SK-N-SH (cell line): Measurements from ENCODE around the gene DDIT4. TPM values are rescaled to one million over a fixed set of nuclear protein-coding genes. Genes with fewer than 3 reads are reported as not detected.

Experiments used
- CTCF ChIA-PET: fragments of 300-600, 350-600 bp; formaldehyde crosslinking; extraction: SDS; loops from one replicate; lab custom pipeline; 2021; lab: Yijun Ruan, JAX
- POLR2A ChIA-PET: fragments of 350-600 bp; sonication (Branson Sonifier 250); formaldehyde crosslinking; extraction: SDS; loops from one replicate; lab custom pipeline; 2020; ENCODE audit warnings: antibody characterized with exemption, inconsistent platforms; lab: Yijun Ruan, JAX
- DNase-seq: peaks from one replicate; pipeline ENCODE4 v3.0.0; 2012
- H2AFZ ChIP-seq: fragments of 200-600 bp; sonication (generic); 2 replicates; pipeline ENCODE4 v1.8.1; 2016; ENCODE audit warnings: antibody characterized with exemption, mild to moderate bottlenecking, low read depth
- H3F3A ChIP-seq: fragments of 200-600 bp; sonication (generic); replicated peaks from 2 replicates; pipeline ENCODE3; 2016; ENCODE audit warnings: antibody characterized with exemption, mild to moderate bottlenecking; ENCODE audit not compliant: insufficient read depth
- H3K27ac ChIP-seq, 2 experiments: fragments of 200-500 bp in 1 of 2; fragments of 200-600 bp in 1 of 2; sonication (Bioruptor generic) in 1 of 2; sonication (generic), shearing (Covaris generic) in 1 of 2; 2 replicates each; pipeline versions ENCODE4 v1.5.1 to v1.6.1; 2014 to 2016; ENCODE audit warnings: low read depth in 2 of 2, inconsistent platforms in 1 of 2, low read length in 1 of 2, mild to moderate bottlenecking in 1 of 2, mixed read lengths in 1 of 2
- H3K27me3 ChIP-seq: fragments of 200-600 bp; sonication (generic), shearing (Covaris generic); 2 replicates; pipeline ENCODE4 v1.6.1; 2016; ENCODE audit warnings: mixed run types; ENCODE audit not compliant: insufficient read depth
- H3K36me3 ChIP-seq, 2 experiments: fragments of 200-500 bp in 1 of 2; fragments of 200-600 bp in 1 of 2; sonication (Bioruptor generic) in 1 of 2; sonication (generic) in 1 of 2; replicated peaks in 1 of 2; 2 replicates each; pipeline versions ENCODE3 to v1.5.1; 2014 to 2016; ENCODE audit warnings: low read length in 1 of 2, mild to moderate bottlenecking in 1 of 2; ENCODE audit not compliant: insufficient read depth in 2 of 2, control insufficient read depth in 1 of 2
- H3K4me1 ChIP-seq, 2 experiments: fragments of 200-500 bp in 1 of 2; fragments of 200-600 bp in 1 of 2; sonication (Bioruptor generic) in 1 of 2; sonication (generic), shearing (Covaris generic) in 1 of 2; 2 replicates each; pipeline versions ENCODE4 v1.5.1 to v1.6.1; 2014 to 2016; ENCODE audit warnings: low read depth in 1 of 2, low read length in 1 of 2, mixed run types in 1 of 2; ENCODE audit not compliant: insufficient read depth in 2 of 2, control insufficient read depth in 1 of 2
- H3K4me2 ChIP-seq: fragments of 200-600 bp; sonication (generic), shearing (Covaris generic); 2 replicates; pipeline ENCODE4 v1.6.1; 2017; ENCODE audit warnings: mixed run types
- H3K4me3 ChIP-seq, 2 experiments: fragments of 200-500 bp in 1 of 2; fragments of 200-600 bp in 1 of 2; sonication (Bioruptor generic) in 1 of 2; sonication (generic), shearing (Covaris generic) in 1 of 2; 2 replicates each; pipeline versions ENCODE4 v1.5.1 to v1.8.1; 2014 to 2016; ENCODE audit warnings: low read depth in 2 of 2, inconsistent platforms in 1 of 2, low read length in 1 of 2, mild to moderate bottlenecking in 1 of 2, mixed read lengths in 1 of 2, moderate library complexity in 1 of 2
- H3K79me2 ChIP-seq: fragments of 200-600 bp; sonication (generic); 2 replicates; pipeline ENCODE4 v1.8.1; 2017; ENCODE audit warnings: mild to moderate bottlenecking; ENCODE audit not compliant: insufficient read depth
- H3K9ac ChIP-seq: fragments of 200-600 bp; sonication (generic); 2 replicates; pipeline ENCODE4 v1.6.1; 2017; ENCODE audit warnings: mixed run types
- H3K9me2 ChIP-seq: fragments of 200-600 bp; sonication (generic); 2 replicates; pipeline ENCODE4 v1.6.1; 2017; ENCODE audit warnings: mixed run types
- H3K9me3 ChIP-seq: fragments of 200-600 bp; sonication (generic); 2 replicates; pipeline ENCODE4 v1.6.1; 2017; ENCODE audit warnings: mixed run types, mild to moderate bottlenecking, moderate library complexity
- H4K20me1 ChIP-seq: fragments of 200-600 bp; sonication (generic); 2 replicates; pipeline ENCODE4 v1.6.1; 2017; ENCODE audit warnings: mild to moderate bottlenecking, mixed run types; ENCODE audit not compliant: insufficient read depth
- CHD2 ChIP-seq: fragments of 150-350 bp; IDR thresholded peaks from 2 replicates; pipeline ENCODE4 v1.6.1; 2018; ENCODE audit warnings: low read length; ENCODE audit not compliant: partially characterized antibody
- EP300 ChIP-seq, 2 experiments: IDR thresholded peaks; 2 replicates each; pipeline versions ENCODE4 v1.4.0 to v1.6.1; 2012; ENCODE audit warnings: borderline replicate concordance in 1 of 2, low read depth in 1 of 2, low read length in 1 of 2
- FOSL2 ChIP-seq: IDR thresholded peaks from 2 replicates; pipeline ENCODE4 v1.4.0; 2012; ENCODE audit warnings: low read depth, mild to moderate bottlenecking, moderate library complexity, borderline replicate concordance
- FOXJ3 ChIP-seq: sonication (generic); formaldehyde crosslinking; IDR thresholded peaks from 2 replicates; pipeline ENCODE4 v1.5.1; 2020; ENCODE audit warnings: mild to moderate bottlenecking, missing genetic modification reagents
- GABPA ChIP-seq: IDR thresholded peaks from 2 replicates; pipeline ENCODE4 v1.4.0; 2012; ENCODE audit warnings: low read depth, mild to moderate bottlenecking
- GATA2 ChIP-seq: sonication (generic); formaldehyde crosslinking; IDR thresholded peaks from 2 replicates; pipeline ENCODE4 v1.5.0; 2020; ENCODE audit warnings: mild to moderate bottlenecking, missing genetic modification reagents
- JUND ChIP-seq: IDR thresholded peaks from 2 replicates; pipeline ENCODE4 v1.4.0; 2012
- RFX5 ChIP-seq: IDR thresholded peaks from 2 replicates; pipeline ENCODE4 v1.6.1; 2012; ENCODE audit warnings: mild to moderate bottlenecking, improper control_type of control experiment, low read length
- WGBS: methylation state at CpG from one replicate; pipeline ENCODE4 v1.1.6; 2017; ENCODE audit warnings: low lambda C conversion rate; 5-methylcytosine and 5-hydroxymethylcytosine counted together
- polyA plus RNA-seq, 3 experiments: library from polyadenylated mRNA; depleted of rRNA; stranded (reverse); fragments of >200 nt; gene quantifications; 2 replicates each; pipeline ENCODE4 v1.2.3, GENCODE V29; 2012
- TF ChIP-seq, protein P1 (sequence below): fragments of 150-350 bp; IDR thresholded peaks from 2 replicates; pipeline ENCODE4 v1.6.1; 2017; ENCODE audit warnings: antibody characterized with exemption, low read length, low read depth, borderline replicate concordance
- TF ChIP-seq, protein P2 (sequence below): IDR thresholded peaks from 2 replicates; pipeline ENCODE4 v1.4.0; 2012; ENCODE audit warnings: low read depth, borderline replicate concordance

The DDIT4 gene
- polyA plus RNA-seq, 1 of the 3 experiments (the other 2 are of a cell fraction): 24.9 TPM

DNA sequence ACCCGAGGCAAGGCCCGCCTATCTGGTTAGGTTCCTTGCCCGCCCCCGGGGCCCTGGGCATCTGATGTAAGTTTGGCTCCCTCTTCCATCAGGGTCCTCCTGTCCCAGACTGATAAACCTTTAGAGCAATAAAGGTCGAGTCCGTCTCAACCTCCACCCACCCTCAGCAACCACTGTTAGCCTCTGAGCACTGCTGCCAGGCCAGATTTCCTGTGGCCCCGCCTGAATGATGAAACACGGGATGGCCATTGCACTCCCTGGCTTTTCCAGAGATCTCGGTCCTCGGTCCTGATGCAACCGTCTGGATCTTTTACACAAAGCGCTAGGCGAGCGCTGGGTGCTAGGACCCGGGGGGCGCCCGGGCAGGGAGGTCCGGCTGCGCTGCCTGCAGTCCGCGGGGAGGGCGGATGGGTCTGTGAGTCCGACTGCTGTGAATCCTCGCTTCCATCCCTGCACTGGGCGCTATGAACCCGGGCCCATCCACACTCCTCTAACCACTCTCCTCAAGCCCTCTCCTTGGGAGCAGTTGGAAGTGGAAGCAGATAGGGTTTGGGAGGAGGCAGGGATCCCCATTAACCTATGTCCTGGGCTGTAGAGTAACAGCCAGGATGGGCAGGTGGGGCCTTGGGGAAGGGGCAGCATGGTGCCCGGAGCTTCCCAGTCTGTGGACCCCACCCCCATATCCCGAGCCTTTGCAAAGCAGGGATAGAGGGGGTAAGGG, 875 bp upstream of the DDIT4 start (continued):
- TF ChIP-seq GABPA: no peak
- TF ChIP-seq JUND: no peak
- TF ChIP-seq CHD2: peak; percentile 74
- TF ChIP-seq FOXJ3 (CRISPR knock-in tag): peak; percentile 84
- TF ChIP-seq EP300 (IDR thresholded peaks at IDR 0.05; ENCODE audit: borderline replicate concordance in 1 of 2, low read depth in 1 of 2, low read length in 1 of 2): peak; percentile 36 to 73; a peak in 3 of 4 replicates
- TF ChIP-seq, protein P1, sequence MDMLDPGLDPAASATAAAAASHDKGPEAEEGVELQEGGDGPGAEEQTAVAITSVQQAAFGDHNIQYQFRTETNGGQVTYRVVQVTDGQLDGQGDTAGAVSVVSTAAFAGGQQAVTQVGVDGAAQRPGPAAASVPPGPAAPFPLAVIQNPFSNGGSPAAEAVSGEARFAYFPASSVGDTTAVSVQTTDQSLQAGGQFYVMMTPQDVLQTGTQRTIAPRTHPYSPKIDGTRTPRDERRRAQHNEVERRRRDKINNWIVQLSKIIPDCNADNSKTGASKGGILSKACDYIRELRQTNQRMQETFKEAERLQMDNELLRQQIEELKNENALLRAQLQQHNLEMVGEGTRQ: no peak
- TF ChIP-seq, protein P2, sequence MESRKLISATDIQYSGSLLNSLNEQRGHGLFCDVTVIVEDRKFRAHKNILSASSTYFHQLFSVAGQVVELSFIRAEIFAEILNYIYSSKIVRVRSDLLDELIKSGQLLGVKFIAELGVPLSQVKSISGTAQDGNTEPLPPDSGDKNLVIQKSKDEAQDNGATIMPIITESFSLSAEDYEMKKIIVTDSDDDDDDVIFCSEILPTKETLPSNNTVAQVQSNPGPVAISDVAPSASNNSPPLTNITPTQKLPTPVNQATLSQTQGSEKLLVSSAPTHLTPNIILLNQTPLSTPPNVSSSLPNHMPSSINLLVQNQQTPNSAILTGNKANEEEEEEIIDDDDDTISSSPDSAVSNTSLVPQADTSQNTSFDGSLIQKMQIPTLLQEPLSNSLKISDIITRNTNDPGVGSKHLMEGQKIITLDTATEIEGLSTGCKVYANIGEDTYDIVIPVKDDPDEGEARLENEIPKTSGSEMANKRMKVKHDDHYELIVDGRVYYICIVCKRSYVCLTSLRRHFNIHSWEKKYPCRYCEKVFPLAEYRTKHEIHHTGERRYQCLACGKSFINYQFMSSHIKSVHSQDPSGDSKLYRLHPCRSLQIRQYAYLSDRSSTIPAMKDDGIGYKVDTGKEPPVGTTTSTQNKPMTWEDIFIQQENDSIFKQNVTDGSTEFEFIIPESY: no peak
- peak; percentile 65; the same call in 1 of the 2 replicates for TF ChIP-seq RFX5
- no peak for TF ChIP-seq FOSL2

DNA sequence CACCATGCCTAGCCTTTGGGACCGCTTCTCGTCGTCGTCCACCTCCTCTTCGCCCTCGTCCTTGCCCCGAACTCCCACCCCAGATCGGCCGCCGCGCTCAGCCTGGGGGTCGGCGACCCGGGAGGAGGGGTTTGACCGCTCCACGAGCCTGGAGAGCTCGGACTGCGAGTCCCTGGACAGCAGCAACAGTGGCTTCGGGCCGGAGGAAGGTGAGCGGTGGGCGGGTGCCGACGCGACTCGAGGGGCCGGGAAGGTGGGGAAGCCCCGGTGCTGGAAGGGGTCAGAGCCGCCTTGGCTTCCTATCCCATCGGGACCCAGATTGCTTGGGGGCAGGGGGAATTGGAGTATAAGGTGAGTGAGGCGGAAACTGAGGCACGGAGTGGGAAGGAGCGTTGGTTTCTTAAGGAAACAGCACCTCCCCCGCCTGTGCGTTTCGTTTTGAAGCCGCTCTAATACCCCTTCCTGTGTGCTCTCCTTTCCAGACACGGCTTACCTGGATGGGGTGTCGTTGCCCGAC, 547 bp downstream of the DDIT4 start:
- H3K27ac ChIP-seq: peak overlapping the region; percentile 47 to 97; a peak in 3 of 4 replicates
- H3K9ac ChIP-seq: peak overlapping the region; percentile 73
- peak; percentile 65 for DNase-seq
- peak overlapping the region; percentile 50; the same call in 1 of the 2 replicates for H2AFZ ChIP-seq
- POLR2A ChIA-PET: interaction anchor here (0.8 to 8.5 kb wide), 19 partner anchors 7 to 229 kb away, joined by 3 to 234 read pairs (median 5); partner anchors contain the start of genes ANAPC16 and ASCC1
- peak overlapping the region; percentile 82 to 98 for H3K4me3 ChIP-seq
- H3K9me3 ChIP-seq: no peaks in the 10 kb centered on the region
- peak overlapping the region; percentile 98 for H3K4me2 ChIP-seq
- H3F3A ChIP-seq: peaks cover 15% of the 10 kb centered on the region
- WGBS: 3% methylated on average over 39 of the region's 40 CpGs
- no peaks in the 10 kb centered on the region for H3K9me2 ChIP-seq
- CTCF ChIA-PET: interaction anchor here (0.7 to 10.4 kb wide), 25 partner anchors 9 to 378 kb away, joined by 3 to 198 read pairs (median 7); no protein-coding TSS in a partner anchor
- peaks cover 23% of the 10 kb centered on the region for H4K20me1 ChIP-seq
- no peaks in the 10 kb centered on the region for H3K27me3 ChIP-seq
- peaks cover 20 to 36% of the 10 kb centered on the region in 2 experiments; a peak in 3 of 4 replicates for H3K4me1 ChIP-seq
- 0 out of 2 replicates have a peak, but pooled peaks have one; percentile 36 for TF ChIP-seq FOXJ3 (CRISPR knock-in tag)
- no peak for TF ChIP-seq GATA2 (CRISPR knock-in tag)
- TF ChIP-seq, all 33 proteins: peak for 1
- Histone ChIP-seq H3K36me3 (peaks cover 10 to 14% of the 10 kb centered on the region in 2 experiments), H3K79me2 (peaks cover 6% of the 10 kb centered on the region; the same call in 1 of the 2 replicates)
